Measurements from ENCODE around the gene WNT11.

DNA sequence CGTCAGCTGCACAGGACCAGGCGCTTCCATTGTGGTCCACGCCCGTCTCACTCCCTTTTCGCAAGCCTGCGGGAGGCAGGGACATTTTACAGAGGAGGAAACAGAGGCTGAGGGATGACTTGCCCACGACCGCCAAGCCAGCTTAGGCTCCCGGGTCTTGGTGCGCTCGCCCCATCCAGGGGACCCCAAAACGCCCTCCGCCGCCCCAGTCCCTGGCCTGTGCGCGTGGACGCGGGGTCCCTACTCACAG is 300 bp downstream of the WNT11 start:
- TF ChIP-seq MAFG (CRISPR knock-in tag; IDR thresholded peaks at IDR 0.05): no peak
- TF ChIP-seq ZNF331 (CRISPR knock-in tag; IDR thresholded peaks at IDR 0.05): no peak
- TF ChIP-seq POLR2A (IDR thresholded peaks at IDR 0.05; ENCODE audit: insufficient read depth in 1 of 2, low read depth in 2 of 2, low read length in 2 of 2): no peak
- TF ChIP-seq ESRRA (CRISPR knock-in tag; IDR thresholded peaks at IDR 0.05; ENCODE audit: low read depth): no peak
- no peak for TF ChIP-seq ZNF350 (CRISPR knock-in tag; IDR thresholded peaks at IDR 0.05; ENCODE audit: borderline replicate concordance, low read depth)
- TF ChIP-seq, protein P1, sequence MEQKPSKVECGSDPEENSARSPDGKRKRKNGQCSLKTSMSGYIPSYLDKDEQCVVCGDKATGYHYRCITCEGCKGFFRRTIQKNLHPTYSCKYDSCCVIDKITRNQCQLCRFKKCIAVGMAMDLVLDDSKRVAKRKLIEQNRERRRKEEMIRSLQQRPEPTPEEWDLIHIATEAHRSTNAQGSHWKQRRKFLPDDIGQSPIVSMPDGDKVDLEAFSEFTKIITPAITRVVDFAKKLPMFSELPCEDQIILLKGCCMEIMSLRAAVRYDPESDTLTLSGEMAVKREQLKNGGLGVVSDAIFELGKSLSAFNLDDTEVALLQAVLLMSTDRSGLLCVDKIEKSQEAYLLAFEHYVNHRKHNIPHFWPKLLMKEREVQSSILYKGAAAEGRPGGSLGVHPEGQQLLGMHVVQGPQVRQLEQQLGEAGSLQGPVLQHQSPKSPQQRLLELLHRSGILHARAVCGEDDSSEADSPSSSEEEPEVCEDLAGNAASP (CRISPR knock-in tag; IDR thresholded peaks at IDR 0.05; ENCODE audit: borderline replicate concordance): no peak
- no peak for TF ChIP-seq GATAD2A (CRISPR knock-in tag; IDR thresholded peaks at IDR 0.05)
- TF ChIP-seq, protein P2, sequence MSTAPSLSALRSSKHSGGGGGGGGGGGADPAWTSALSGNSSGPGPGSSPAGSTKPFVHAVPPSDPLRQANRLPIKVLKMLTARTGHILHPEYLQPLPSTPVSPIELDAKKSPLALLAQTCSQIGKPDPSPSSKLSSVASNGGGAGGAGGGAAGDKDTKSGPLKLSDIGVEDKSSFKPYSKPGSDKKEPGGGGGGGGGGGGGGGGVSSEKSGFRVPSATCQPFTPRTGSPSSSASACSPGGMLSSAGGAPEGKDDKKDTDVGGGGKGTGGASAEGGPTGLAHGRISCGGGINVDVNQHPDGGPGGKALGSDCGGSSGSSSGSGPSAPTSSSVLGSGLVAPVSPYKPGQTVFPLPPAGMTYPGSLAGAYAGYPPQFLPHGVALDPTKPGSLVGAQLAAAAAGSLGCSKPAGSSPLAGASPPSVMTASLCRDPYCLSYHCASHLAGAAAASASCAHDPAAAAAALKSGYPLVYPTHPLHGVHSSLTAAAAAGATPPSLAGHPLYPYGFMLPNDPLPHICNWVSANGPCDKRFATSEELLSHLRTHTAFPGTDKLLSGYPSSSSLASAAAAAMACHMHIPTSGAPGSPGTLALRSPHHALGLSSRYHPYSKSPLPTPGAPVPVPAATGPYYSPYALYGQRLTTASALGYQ (CRISPR knock-in tag; IDR thresholded peaks at IDR 0.05): no peak
- TF ChIP-seq ZNF335 (CRISPR knock-in tag; IDR thresholded peaks at IDR 0.05): no peak
- no peak for TF ChIP-seq EZH2 (conservative IDR thresholded peaks at IDR 0.05; ENCODE audit: low read depth, low read length)
- TF ChIP-seq SPEN (CRISPR knock-in tag; IDR thresholded peaks at IDR 0.05; ENCODE audit: low read depth): no peak
- no peak for TF ChIP-seq RELA (CRISPR knock-in tag; IDR thresholded peaks at IDR 0.05)
- TF ChIP-seq, protein P3, sequence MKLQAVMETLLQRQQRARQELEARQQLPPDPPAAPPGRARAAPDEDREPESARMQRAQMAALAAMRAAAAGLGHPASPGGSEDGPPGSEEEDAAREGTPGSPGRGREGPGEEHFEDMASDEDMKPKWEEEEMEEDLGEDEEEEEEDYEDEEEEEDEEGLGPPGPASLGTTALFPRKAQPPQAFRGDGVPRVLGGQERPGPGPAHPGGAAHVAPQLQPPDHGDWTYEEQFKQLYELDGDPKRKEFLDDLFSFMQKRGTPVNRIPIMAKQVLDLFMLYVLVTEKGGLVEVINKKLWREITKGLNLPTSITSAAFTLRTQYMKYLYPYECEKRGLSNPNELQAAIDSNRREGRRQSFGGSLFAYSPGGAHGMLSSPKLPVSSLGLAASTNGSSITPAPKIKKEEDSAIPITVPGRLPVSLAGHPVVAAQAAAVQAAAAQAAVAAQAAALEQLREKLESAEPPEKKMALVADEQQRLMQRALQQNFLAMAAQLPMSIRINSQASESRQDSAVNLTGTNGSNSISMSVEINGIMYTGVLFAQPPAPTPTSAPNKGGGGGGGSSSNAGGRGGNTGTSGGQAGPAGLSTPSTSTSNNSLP (IDR thresholded peaks at IDR 0.05; ENCODE audit: low read depth, low read length): no peak
